OCI-LY3 (cell line): ENCODE data around the gene SLF2.

Experiments
- H2AFZ ChIP-seq: fragments of 200-600, 300-600 bp; shearing (Covaris generic); 2 replicates; pipeline ENCODE4 v1.6.0; 2014; ENCODE audit warnings: antibody characterized with exemption, low read depth, low read length
- H3K27ac ChIP-seq: fragments of 200-600, 300-600 bp; sonication (generic); 2 replicates; pipeline ENCODE4 v1.5.1; 2014; ENCODE audit warnings: mild to moderate bottlenecking, low read length, moderate library complexity, mixed read lengths
- H3K27me3 ChIP-seq: fragments of 200-600, 300-600 bp; sonication (generic); 2 replicates; pipeline ENCODE4 v1.6.1; 2014; ENCODE audit warnings: low read depth, low read length, mixed read lengths
- H3K36me3 ChIP-seq: fragments of 200-600, 300-600 bp; sonication (generic); replicated peaks from 2 replicates; pipeline ENCODE3; 2014; ENCODE audit warnings: low read depth, low read length, mixed read lengths
- H3K4me1 ChIP-seq: fragments of 300-600, 200-600 bp; sonication (generic); 2 replicates; pipeline ENCODE4 v1.6.1; 2014; ENCODE audit warnings: low read length, mixed read lengths
- H3K4me2 ChIP-seq: fragments of 200-600, 300-600 bp; sonication (generic); 2 replicates; pipeline ENCODE4 v1.6.1; 2014; ENCODE audit warnings: low read length, mixed read lengths
- H3K4me3 ChIP-seq: fragments of 300-600, 200-600 bp; sonication (generic); 2 replicates; pipeline ENCODE4 v1.5.1; 2014; ENCODE audit warnings: antibody characterized with exemption, mild to moderate bottlenecking, low read length, moderate library complexity
- H3K79me2 ChIP-seq: fragments of 300-600, 200-600 bp; shearing (Covaris generic); 2 replicates; pipeline ENCODE4 v1.6.1; 2014; ENCODE audit warnings: mild to moderate bottlenecking, low read length, mixed read lengths
- H3K9ac ChIP-seq: fragments of 300-600, 200-600 bp; shearing (Covaris generic); 2 replicates; pipeline ENCODE4 v1.6.0; 2014; ENCODE audit warnings: mild to moderate bottlenecking, low read length, moderate library complexity
- H3K9me3 ChIP-seq: fragments of 200-600, 300-600 bp; shearing (Covaris generic); 2 replicates; pipeline ENCODE4 v1.6.1; 2014; ENCODE audit warnings: low read length, mixed read lengths; ENCODE audit not compliant: insufficient read depth
- H4K20me1 ChIP-seq: fragments of 200-600, 300-600 bp; sonication (generic); 2 replicates; pipeline ENCODE4 v1.6.1; 2016; ENCODE audit warnings: low read length, mixed read lengths; ENCODE audit not compliant: insufficient read depth
- CTCF ChIP-seq: fragments of 200-600, 300-600 bp; sonication (generic); IDR thresholded peaks from 2 replicates; pipeline ENCODE4 v1.5.1; 2014; ENCODE audit warnings: antibody characterized with exemption, low read length, low read depth
- EZH2phosphoT487 ChIP-seq: fragments of 200-600 bp; shearing (Covaris generic); IDR thresholded peaks from 2 replicates; pipeline ENCODE4 v1.6.1; 2018; ENCODE audit warnings: antibody characterized with exemption, mixed run types, low read depth

The SLF2 gene

GRCh38 chr10:100986952-100987684 is 74.4 kb downstream of the SLF2 start, which contains the start of the genes MRPL43 and TWNK:
TSS of gene MRPL43 (minus strand) at chr10:100987497. CDS start at chr10:100987443, 54 bp downstream.
TSS of gene TWNK (plus strand) at chr10:100987543. CDS start at chr10:100988211, 668 bp downstream.
- peak within 1 kb of the TSS; percentile 76 for H3K9ac ChIP-seq
- peaks cover 18% of the 10 kb centered on the region for H3K4me1 ChIP-seq
- H3K4me3 ChIP-seq = peak within 1 kb of the TSS; percentile 93
- peaks cover 19% of the 10 kb centered on the region for H3K36me3 ChIP-seq
- H3K79me2 ChIP-seq = peaks cover 57% of the 10 kb centered on the region
- TF ChIP-seq CTCF = no peak
- TF ChIP-seq EZH2phosphoT487 = no peak
- H3K9me3 ChIP-seq = no peaks in the 10 kb centered on the region
- H3K27ac ChIP-seq = peak within 1 kb of the TSS; percentile 60
- H3K4me2 ChIP-seq = peak within 1 kb of the TSS; percentile 96
- peak within 1 kb of the TSS; percentile 88; the same call in 1 of the 2 replicates for H2AFZ ChIP-seq
- H4K20me1 ChIP-seq = no peaks in the 10 kb centered on the region
- H3K27me3 ChIP-seq = no peaks in the 10 kb centered on the region

- H2AFZ ChIP-seq = peak overlapping the region; percentile 88; the same call in 1 of the 2 replicates
- H3K27ac ChIP-seq = no peak overlapping the region
- no peaks in the 10 kb centered on the region for H3K27me3 ChIP-seq
- peak overlapping the region; percentile 96 for H3K4me2 ChIP-seq
- H3K4me3 ChIP-seq = peak overlapping the region; percentile 93
- H3K9ac ChIP-seq = peak overlapping the region; percentile 76
- peaks cover 18% of the 10 kb centered on the region for H3K4me1 ChIP-seq
- no peaks in the 10 kb centered on the region for H4K20me1 ChIP-seq
- peaks cover 19% of the 10 kb centered on the region for H3K36me3 ChIP-seq
- no peaks in the 10 kb centered on the region for H3K9me3 ChIP-seq
- TF ChIP-seq CTCF = no peak
- no peak for TF ChIP-seq EZH2phosphoT487
- H3K79me2 ChIP-seq = peaks cover 57% of the 10 kb centered on the region
Measured at GRCh38 chr10:100987685-100988049, 74.9 kb downstream of the SLF2 start.

GRCh38 chr10:100988166-100988565 is 75.4 kb downstream of the SLF2 start:
- no peaks in the 10 kb centered on the region for H4K20me1 ChIP-seq
- peak overlapping the region; percentile 96 for H3K4me2 ChIP-seq
- TF ChIP-seq CTCF = no peak
- no peak for TF ChIP-seq EZH2phosphoT487
- peak overlapping the region; percentile 76 for H3K9ac ChIP-seq
- H3K4me3 ChIP-seq = peak overlapping the region; percentile 93
- no peak overlapping the region for H2AFZ ChIP-seq
- H3K27me3 ChIP-seq = no peaks in the 10 kb centered on the region
- H3K9me3 ChIP-seq = no peaks in the 10 kb centered on the region
- peaks cover 18% of the 10 kb centered on the region for H3K4me1 ChIP-seq
- no peak overlapping the region for H3K27ac ChIP-seq
- H3K79me2 ChIP-seq = peaks cover 57% of the 10 kb centered on the region
- peaks cover 19% of the 10 kb centered on the region for H3K36me3 ChIP-seq

GRCh38 chr10:100989088-100989487 is 76.3 kb downstream of the SLF2 start:
- no peak overlapping the region for H3K4me3 ChIP-seq
- H3K36me3 ChIP-seq = peaks cover 19% of the 10 kb centered on the region
- TF ChIP-seq CTCF = no peak
- TF ChIP-seq EZH2phosphoT487 = no peak

More at GRCh38 chr10:100989088-100989487, 76.3 kb downstream of the SLF2 start:
- Histone ChIP-seq H3K4me1 (peaks cover 18% of the 10 kb centered on the region), H3K4me2 (no peak overlapping the region), H3K27me3 (no peaks in the 10 kb centered on the region), H4K20me1 (no peaks in the 10 kb centered on the region), H3K9ac (no peak overlapping the region), H3K27ac (no peak overlapping the region), H3K79me2 (peaks cover 57% of the 10 kb centered on the region), H2AFZ (no peak overlapping the region), H3K9me3 (no peaks in the 10 kb centered on the region)
